ENCODE results near the gene CELF5.

DNA sequence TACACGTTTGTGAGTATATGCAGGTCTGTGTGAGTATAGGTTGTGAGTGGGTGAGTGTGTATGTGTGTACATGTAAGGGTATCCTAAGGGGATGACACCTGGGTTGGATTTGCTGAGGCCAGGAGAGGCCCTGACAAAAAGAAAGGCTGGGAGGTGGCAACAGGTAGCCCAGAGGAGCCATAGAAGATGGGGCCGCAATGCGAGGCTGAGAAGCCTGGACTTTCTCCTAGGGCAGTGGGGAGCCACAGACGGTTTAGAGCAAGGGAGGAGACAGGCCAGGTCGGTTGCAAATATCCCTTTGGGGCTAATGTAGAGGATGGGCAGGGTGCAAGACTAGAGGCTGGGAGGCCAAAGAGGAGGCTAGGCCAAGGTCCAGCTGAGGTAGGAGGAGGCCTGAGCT lies 54.3 kb downstream of the CELF5 start:
- no peak for TF ChIP-seq POLR2A (IDR thresholded peaks at IDR 0.05)
- TF ChIP-seq, protein P1, sequence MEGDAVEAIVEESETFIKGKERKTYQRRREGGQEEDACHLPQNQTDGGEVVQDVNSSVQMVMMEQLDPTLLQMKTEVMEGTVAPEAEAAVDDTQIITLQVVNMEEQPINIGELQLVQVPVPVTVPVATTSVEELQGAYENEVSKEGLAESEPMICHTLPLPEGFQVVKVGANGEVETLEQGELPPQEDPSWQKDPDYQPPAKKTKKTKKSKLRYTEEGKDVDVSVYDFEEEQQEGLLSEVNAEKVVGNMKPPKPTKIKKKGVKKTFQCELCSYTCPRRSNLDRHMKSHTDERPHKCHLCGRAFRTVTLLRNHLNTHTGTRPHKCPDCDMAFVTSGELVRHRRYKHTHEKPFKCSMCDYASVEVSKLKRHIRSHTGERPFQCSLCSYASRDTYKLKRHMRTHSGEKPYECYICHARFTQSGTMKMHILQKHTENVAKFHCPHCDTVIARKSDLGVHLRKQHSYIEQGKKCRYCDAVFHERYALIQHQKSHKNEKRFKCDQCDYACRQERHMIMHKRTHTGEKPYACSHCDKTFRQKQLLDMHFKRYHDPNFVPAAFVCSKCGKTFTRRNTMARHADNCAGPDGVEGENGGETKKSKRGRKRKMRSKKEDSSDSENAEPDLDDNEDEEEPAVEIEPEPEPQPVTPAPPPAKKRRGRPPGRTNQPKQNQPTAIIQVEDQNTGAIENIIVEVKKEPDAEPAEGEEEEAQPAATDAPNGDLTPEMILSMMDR (IDR thresholded peaks at IDR 0.05 in 4 of 5, conservative IDR thresholded peaks at IDR 0.05 in 1 of 5): no peak

All from gastrocnemius medialis (tissue), 4 donors.